ENCODE data around the gene MRPL1. TPM values are rescaled to one million over a fixed set of nuclear protein-coding genes. Genes with fewer than 3 reads are reported as not detected.
A peak's percentile ranks its signal among the peaks of the same experiment; 100 is the strongest.
"Not testable (repeated sequence)": the region's sequence is repeated elsewhere in the genome, so short reads cannot be mapped to it uniquely, and the experiment has no call there.

The MRPL1 gene
- polyA plus RNA-seq, 3 donors, result 55.4 to 58.3 (median 55.9) TPM

DNA sequence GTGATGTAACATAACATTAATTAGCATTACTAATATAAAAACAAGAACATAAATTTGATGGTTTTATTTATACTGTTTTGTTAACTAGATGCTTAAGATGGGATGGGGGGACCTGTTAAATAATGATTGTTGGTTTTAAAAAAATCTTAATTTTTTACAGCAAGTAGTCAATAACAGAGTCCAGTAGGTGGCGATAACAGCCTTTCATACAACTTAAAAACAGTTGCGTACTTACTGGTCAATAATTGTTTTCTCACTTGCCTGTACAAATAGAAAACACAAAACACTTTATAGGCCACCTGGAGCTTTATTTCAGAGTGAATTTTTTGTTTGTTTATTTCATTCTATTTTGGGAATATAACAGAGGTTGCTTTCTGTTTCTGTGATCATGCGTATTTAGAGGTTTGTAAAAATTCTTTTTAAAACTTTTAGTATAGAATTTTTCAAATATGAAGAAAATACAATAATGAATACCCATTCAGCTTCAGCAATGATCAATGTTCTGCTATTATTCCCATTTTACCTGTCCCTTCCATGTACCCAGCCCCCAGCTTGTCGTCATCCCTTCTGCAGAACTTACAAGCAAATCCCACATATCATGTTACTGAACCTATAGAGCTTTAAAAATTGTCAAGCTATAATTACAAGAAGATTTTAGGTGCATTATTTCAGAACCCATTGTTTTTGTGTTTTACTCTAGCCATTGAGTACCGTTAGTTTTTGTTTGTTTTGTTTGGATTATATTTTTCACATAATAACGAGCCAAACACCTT lies 97.1 kb downstream of the MRPL1 start:
- peak; percentile 51 for DNase-seq

DNA sequence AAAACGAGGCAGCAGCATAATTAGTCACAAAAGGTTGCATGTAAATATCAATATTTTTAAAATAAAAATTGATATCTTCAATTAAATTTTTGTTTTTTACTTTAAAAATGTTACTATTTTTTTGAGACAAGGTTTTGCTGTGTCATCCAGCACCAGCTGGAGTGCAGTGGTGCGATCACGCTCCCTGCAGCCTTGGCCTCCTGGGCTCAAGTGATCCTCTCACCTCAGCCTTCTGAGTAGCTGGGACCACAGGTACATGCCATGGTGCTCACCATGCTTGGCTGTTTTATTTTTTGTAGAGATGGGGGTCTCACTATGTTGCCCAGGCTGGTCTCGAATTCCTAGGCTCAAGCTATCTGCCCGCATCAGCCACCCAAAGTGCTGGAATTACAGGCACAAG lies 97.7 kb downstream of the MRPL1 start:
- no peak for DNase-seq

DNA sequence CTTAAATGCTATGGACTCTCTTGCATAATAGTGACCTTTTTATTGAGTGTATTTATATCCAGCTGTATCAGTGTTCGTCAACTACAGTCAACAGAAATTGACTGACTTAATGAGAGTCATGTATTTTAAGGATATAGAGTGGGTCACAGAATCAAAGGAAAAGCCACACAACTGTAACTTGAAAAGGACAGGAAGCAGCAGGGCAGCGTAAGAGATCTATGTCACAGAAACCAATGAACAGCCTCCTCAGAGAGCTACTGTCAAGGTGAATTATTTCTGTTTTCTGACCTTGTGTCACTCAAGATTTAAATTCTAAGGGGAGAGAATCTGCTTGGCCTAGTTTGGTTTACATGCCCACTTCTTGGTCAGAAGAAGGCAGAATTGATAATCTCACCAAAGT lies 100.4 kb downstream of the MRPL1 start:
- no peak for DNase-seq

DNA sequence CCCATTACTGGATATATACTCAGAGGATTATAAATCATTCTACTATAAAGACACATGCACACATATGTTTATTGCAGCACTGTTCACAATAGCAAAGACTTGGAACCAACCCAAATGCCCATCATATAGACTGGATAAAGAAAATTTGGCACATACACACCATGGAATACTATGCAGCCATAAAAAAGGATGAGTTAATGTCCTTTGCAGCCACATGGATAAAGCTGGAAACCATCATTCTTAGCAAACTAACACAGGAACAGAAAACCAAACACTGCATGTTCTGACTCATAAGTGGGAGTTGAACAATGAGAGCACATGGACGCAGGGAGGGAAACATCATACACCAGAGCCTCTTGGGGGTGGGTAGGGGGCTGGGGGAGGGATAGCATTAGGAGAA lies 111.0 kb downstream of the MRPL1 start:
- DNase-seq, result not testable (repeated sequence)

DNA sequence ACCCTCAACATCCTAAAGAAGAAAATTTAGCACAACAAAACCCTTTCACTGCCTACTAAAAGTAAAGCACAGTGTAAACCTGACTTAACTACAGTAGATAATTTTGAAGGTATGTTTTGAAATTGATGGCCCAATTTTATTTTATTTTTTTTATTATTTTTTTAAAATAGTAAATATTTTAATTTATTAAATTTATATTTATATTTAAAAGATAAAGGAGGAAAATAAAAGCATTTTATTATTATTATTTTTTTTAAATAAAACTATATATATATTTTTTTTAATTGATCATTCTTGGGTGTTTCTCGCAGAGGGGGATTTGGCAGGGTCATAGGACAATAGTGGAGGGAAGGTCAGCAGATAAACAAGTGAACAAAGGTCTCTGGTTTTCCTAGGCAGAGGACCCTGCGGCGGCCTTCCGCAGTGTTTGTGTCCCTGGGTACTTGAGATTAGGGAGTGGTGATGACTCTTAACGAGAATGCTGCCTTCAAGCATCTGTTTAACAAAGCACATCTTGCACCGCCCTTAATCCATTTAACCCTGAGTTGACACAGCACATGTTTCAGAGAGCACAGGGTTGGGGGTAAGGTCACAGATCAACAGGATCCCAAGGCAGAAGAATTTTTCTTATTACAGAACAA lies 120.4 kb downstream of the MRPL1 start:
- not testable (repeated sequence) for DNase-seq

DNA sequence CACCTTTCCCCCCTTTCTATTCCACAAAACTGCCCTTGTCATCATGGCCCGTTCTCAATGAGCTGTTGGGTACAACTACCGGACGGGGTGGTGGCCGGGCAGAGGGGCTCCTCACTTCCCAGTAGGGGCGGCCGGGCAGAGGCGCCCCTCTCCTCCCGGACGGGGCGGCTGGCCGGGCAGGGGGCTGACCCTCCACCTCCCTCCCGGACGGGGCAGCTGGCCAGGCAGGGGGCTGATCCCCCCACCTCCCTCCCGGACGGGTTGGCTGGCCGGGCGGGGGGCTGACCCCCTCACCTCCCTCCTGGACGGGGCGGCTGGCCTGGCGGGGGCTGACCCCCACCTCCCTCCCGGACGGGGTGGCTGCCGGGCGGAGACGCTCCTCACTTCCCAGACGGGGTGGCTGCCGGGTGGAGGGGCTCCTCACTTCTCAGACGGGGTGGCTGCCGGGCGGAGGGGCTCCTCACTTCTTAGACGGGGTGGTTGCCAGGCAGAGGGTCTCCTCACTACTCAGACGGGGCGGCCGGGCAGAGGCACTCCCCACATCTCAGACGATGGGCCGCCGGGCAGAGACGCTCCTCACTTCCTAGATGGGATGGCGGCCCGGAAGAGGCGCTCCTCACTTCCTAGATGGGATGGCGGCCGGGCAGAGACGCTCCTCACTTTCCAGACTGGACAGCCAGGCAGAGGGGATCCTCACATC lies 121.1 kb downstream of the MRPL1 start:
- not testable (repeated sequence) for DNase-seq

DNA sequence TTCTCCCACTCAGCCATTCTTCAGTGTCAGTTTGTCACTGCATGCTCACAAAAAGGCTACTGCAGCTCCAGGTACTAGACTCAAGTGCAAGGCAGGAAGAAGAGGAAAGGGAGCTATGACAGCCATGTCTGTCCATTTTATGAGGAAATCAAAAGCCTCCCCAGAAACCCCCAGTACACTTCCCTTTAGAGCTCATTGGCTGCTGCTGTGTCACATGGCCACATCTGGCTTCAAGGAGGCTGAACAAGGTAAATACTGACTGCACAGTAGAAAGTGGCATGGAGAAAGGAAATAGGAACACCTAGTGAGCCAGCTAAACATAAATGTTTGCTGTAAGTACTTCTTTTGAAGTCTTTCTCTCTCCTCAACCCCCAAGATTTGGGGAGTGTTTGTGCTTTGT lies 127.3 kb downstream of the MRPL1 start:
- no peak for DNase-seq

DNA sequence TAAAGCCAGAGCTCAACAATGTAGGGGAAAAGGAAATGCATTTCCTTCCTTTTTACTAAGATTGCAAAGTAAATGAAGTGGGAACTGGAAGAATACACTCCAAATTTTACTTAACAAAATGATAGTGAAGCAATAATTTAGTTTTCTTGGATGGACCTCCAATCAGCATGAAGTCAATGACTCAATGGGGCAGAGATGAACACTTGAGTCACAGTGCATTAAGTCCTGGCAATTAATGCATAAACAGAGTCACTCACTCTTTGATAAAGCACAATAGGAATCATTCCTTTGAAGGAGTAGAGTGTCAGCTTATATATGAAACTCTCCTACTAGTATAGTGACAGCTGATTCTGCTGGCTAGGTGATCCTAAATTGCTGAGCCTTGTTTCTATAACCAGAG lies 127.8 kb downstream of the MRPL1 start:
- no peak for DNase-seq

DNA sequence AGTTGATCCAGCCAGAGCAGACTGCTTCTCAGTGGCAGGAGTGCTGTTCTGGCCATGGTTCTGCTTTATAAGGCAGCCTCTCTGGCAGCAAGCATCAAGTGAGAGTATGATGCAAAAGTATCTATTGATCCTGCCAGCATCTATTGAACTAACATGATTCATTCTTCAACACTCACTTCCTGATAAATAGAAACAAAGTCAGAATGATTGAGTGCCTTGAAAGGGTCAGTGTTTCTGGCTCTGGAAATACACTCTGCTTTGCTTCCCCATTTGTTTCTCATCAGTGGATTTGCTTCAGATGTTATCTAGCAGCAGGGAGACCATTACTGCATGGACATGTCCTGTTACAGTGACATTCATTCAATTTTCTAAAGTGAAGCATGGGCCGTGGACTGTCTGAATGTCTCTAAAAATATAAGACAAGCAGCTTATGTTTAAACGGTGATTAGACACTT lies 128.3 kb downstream of the MRPL1 start:
- DNase-seq, result no peak

DNA sequence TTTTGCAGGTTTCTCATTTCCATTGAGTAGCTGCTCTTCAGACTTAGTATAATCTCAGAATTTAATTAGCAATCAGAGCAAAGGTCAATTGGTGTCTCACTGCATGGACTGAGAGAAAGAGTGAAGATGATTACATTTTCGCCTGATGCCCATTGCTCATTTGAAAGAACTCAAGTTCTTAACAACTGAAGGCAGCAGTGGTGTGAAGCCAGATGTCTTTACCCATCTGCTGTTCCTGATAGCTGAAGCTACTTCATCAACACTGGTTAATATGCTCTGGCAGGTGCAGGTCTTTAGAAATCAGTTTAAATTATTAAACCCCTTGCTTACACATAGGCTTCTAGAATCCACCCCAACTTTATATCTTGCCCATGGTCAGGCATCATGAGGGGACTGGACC lies 130.0 kb downstream of the MRPL1 start:
- no peak for DNase-seq

DNA sequence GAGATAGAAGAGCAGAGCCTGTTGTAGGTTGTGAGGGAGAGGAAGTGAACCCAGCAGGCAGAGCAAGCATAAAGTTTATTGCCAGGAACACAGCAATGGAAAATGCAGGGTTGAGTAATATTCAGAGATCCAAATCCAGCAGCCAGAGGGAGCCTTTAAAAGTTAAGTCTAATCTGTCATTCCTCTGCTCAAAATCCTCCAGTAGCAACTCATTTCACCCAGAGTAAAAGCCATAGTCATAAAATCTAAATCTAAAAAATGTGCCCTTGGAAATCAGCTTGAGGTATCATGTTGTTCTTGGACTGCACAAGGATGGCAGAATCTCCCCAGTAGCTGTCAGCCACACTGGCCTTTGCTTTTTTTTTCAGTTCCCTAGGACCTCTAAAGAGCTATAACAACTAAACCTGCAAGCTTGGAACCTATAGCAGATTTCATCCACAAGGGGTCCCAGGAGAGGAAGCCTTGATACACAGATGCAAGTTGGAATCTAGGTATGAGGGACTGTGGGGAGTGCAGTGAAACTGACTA lies 131.6 kb downstream of the MRPL1 start:
- peak; percentile 81 for DNase-seq

DNA sequence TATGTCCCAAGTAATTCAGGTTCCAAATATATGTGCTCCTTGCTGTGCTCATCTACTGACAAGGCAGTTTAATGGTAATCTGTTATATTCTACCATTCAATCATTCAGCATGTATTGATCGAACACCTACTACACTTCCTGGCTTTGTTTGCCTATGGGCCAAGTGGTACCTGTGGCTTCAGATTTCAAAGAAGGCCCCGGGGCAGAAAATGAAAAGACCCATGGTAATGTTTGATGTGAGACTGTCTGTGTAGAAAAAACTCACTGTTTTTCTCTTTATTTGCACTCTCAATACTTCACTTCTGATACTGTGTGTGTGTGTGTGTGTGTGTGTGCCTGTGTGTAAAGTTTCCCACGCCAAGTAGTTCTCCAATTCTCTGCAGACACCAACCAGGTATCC lies 133.4 kb downstream of the MRPL1 start:
- DNase-seq, result no peak

DNA sequence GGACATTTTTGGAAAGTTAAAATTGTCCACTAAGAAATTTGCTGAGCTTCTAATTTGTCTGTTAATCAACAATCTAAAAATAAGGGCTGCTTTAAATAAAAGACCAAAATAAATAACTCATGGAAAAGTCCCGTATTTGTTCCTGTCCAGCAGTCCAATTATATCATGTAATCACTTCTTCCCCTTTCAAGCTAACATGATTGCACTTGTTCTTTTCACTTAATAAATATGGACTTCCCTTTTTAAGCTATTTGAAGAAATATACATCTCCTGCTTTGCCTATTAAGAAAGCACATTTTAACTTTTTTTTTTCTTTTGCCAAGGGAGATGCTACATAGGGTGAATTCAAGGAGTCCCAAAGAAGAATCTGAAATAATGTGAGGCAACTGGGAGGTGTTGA lies 138.9 kb downstream of the MRPL1 start:
- no peak for DNase-seq

DNA sequence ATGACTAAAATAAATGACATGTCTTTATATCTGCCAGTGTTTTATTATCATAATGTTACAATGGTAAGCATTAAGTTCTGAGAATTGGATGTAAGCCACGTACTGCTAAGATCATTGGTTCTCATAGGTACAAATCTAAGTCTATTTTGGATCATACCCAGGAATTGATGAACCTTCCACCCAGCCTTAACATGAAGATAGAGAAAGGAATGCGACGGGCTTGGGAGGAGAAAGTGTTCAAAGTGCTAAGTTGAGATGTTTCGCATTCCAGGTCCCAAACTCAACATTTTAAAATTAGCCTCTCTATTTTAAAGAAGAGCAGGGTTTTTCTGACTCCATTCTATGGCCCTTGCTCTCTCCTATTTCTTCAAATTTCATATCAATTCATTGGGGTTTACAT lies 139.6 kb downstream of the MRPL1 start:
- no peak for DNase-seq

Other genes starting within 250 kb of the MRPL1 start
- 10 to 100 TPM; 32.4 to 40.0 (median 32.7) TPM for gene CNOT6L, start 43.5 kb upstream of the MRPL1 start, polyA plus RNA-seq (ENCODE audit: insufficient read length in 3 of 3)
- gene FRAS1, start 194.5 kb downstream of the MRPL1 start, polyA plus RNA-seq (ENCODE audit: insufficient read length in 3 of 3), result 100 to 1,000 TPM in 2 of 3 donors, 10 to 100 TPM in 1; 84.7 to 103 (median 102) TPM